T-helper 2 cell (primary cell): ENCODE results near the gene PLCXD1.

Source experiments
- DNase-seq, 5 experiments: peaks; one replicate each; pipeline versions ENCODE4 v3.0.0 to v3.0.0-alpha.2; 2012 to 2022

PLCXD1 gene

GRCh38 chrX:351736-352135 lies 70.6 kb downstream of the PLCXD1 start:
- no peak for DNase-seq

DNA sequence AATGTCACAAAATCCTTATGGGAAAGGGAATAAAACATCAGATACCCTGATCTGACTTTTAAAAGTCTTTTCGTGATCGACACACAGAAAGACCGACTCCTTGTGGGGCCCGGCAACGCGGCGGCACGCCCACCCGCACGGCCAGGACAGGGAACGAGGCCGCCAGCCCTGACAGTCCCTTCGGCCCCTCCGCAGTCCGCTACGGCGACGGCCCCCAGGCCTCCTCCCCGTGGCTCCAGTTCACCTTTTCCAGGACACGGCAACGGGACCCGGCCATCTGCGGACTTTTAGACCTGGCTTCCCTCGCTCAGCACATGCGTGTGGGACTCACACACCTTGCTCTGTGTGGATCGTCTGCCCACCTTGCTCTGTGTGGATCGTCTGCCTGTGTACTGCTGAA lies 71.0 kb downstream of the PLCXD1 start:
- DNase-seq, result no peak

DNA sequence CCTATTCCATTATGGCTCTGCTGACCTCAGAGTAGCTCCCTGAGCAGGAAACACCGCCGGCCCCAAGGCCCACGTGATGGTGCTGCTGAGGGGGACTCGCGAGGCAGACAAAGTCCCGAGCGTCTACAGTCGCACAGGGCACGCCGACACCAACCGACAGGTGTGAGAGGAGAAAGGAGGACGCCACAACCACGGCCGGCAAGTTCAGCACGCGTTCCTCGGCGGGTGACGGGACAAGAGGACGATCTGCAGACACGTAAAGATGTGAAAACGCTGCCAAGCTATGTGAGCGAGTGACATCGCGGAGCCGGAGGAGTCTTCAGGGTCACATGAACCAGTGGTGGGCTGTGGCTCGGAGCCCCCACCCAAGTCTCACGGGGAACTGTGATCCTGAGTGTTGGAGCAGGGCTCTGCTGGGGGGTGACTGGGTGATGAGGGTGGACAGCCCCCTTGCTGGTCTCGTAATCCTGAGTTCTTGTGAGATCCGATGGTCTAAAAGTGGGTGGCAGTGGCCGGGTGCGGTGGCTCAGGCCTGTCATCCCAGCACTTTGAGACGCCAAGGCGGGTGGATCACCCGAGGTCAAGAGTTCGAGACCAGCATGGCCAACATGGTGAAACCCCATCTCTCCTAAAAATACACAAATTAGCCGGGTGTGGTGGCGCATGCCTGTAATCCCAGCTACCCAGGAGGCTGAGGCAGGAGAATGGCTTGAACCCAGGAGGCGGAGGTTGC lies 71.6 kb downstream of the PLCXD1 start:
- no peak for DNase-seq
